Keratinocyte (primary cell): ENCODE results near the gene GRIK2. TPM values are rescaled to one million over a fixed set of nuclear protein-coding genes. Genes with fewer than 3 reads are reported as not detected.

Experiments used
- DNase-seq: peaks from one replicate; pipeline ENCODE4 v3.0.0-alpha.2; 2011; ENCODE audit warnings: low read depth, missing footprints, low spot score
- FAIRE-seq: peaks from 2 replicates; lab custom pipeline; 2011; peaks lifted over from hg19 to GRCh38; lab: Jason Lieb, UNC
- H2AFZ ChIP-seq: 2 replicates; pipeline ENCODE4 v1.6.0; 2012; ENCODE audit warnings: low read length, control low read depth, inconsistent platforms; ENCODE audit not compliant: control insufficient read depth
- H3K27ac ChIP-seq: 2 replicates; pipeline ENCODE4 v1.5.1; 2011; ENCODE audit warnings: low read length; ENCODE audit not compliant: control insufficient read depth, insufficient read depth
- H3K27me3 ChIP-seq: 3 replicates; pipeline ENCODE4 v1.6.0; 2011; ENCODE audit warnings: low read length; ENCODE audit not compliant: control insufficient read depth, insufficient read depth; ENCODE audit errors: extremely low read depth
- H3K36me3 ChIP-seq, 2 experiments: 2 replicates in 1 of 2; 3 replicates in 1 of 2; pipeline ENCODE4 v1.5.1; 2011; ENCODE audit warnings: low read length in 2 of 2, mild to moderate bottlenecking in 1 of 2; ENCODE audit not compliant: control insufficient read depth in 2 of 2, insufficient read depth in 2 of 2; ENCODE audit errors: extremely low read depth in 1 of 2
- H3K4me1 ChIP-seq: 3 replicates; pipeline ENCODE4 v1.5.1; 2011; ENCODE audit warnings: low read length; ENCODE audit not compliant: control insufficient read depth, insufficient read depth; ENCODE audit errors: extremely low read depth
- H3K4me2 ChIP-seq: 3 replicates; pipeline ENCODE4 v1.6.0; 2011; ENCODE audit warnings: low read depth, low read length; ENCODE audit not compliant: control insufficient read depth, insufficient read depth; ENCODE audit errors: extremely low read depth
- H3K4me3 ChIP-seq, 3 experiments: fragments of 200-600 bp in 1 of 3; sonication (generic) in 1 of 3; 2 replicates in 2 of 3; 3 replicates in 1 of 3; pipeline ENCODE4 v1.5.1; 2011 to 2016; ENCODE audit warnings: low read length in 3 of 3, mild to moderate bottlenecking in 3 of 3, control low read depth in 2 of 3, inconsistent platforms in 1 of 3, low read depth in 1 of 3, mixed read lengths in 1 of 3, mixed run types in 1 of 3, moderate library complexity in 1 of 3; ENCODE audit not compliant: control insufficient read depth in 2 of 3, insufficient read depth in 2 of 3; ENCODE audit errors: extremely low read depth in 1 of 3
- H3K79me2 ChIP-seq: 2 replicates; pipeline ENCODE4 v1.6.0; 2012; ENCODE audit warnings: low read length; ENCODE audit not compliant: control insufficient read depth, insufficient read depth
- H3K9ac ChIP-seq: 3 replicates; pipeline ENCODE4 v1.6.0; 2011; ENCODE audit warnings: low read length; ENCODE audit not compliant: control insufficient read depth, insufficient read depth; ENCODE audit errors: extremely low read depth
- H3K9me1 ChIP-seq: 3 replicates; pipeline ENCODE4 v1.6.0; 2011; ENCODE audit warnings: low read length; ENCODE audit not compliant: control insufficient read depth, insufficient read depth; ENCODE audit errors: extremely low read depth
- H3K9me3 ChIP-seq: 2 replicates; pipeline ENCODE4 v1.5.1; 2012; ENCODE audit warnings: low read depth, low read length; ENCODE audit not compliant: control insufficient read depth
- H4K20me1 ChIP-seq: 3 replicates; pipeline ENCODE4 v1.6.0; 2011; ENCODE audit warnings: low read length; ENCODE audit not compliant: control insufficient read depth, insufficient read depth; ENCODE audit errors: extremely low read depth
- EZH2 ChIP-seq: IDR thresholded peaks from one replicate; pipeline ENCODE4 v1.6.1; 2012; ENCODE audit warnings: inconsistent platforms, mild to moderate bottlenecking, low read length, moderate library complexity
- dilution Hi-C: fragments of 300-500 bp; cut with MboI; formaldehyde crosslinking; loops from one replicate; pipeline ENCODE4 v1.7.0; 2020; ENCODE audit warnings: low sequenced_read_pairs; ENCODE audit not compliant: extremely low pct_ligation_motif_present
- polyA plus RNA-seq, 5 experiments: library from polyadenylated mRNA; depleted of rRNA in 3 of 5; stranded (reverse) in 3 of 5; stranded (forward) in 1 of 5; unstranded in 1 of 5; fragments of >200 nt; gene quantifications; 1 replicate in 1 of 5; 2 replicates in 3 of 5; 3 replicates in 1 of 5; pipeline versions ENCODE4 v1.2.1 to v1.2.3, GENCODE V29; 2011 to 2012; ENCODE audit warnings: missing spikeins in 2 of 5, low read depth in 1 of 5, low replicate concordance in 1 of 5
- TF ChIP-seq, protein P1 (sequence below), 3 experiments: IDR thresholded peaks in 1 of 3; conservative IDR thresholded peaks in 1 of 3; optimal IDR thresholded peaks in 1 of 3; 2 replicates in 2 of 3; 3 replicates in 1 of 3; pipeline versions ENCODE3 to v1.5.1; 2011; ENCODE audit warnings: low read length in 3 of 3, mild to moderate bottlenecking in 3 of 3, moderate library complexity in 2 of 3, control low read depth in 1 of 3, inconsistent platforms in 1 of 3; ENCODE audit not compliant: insufficient read depth in 2 of 3; ENCODE audit errors: extremely low read depth in 1 of 3

GRIK2 gene
- polyA plus RNA-seq, 1 donor (not counting 4 experiments of a cell fraction or from before 2014, with no cell fraction given), result 0.01 TPM

DNA sequence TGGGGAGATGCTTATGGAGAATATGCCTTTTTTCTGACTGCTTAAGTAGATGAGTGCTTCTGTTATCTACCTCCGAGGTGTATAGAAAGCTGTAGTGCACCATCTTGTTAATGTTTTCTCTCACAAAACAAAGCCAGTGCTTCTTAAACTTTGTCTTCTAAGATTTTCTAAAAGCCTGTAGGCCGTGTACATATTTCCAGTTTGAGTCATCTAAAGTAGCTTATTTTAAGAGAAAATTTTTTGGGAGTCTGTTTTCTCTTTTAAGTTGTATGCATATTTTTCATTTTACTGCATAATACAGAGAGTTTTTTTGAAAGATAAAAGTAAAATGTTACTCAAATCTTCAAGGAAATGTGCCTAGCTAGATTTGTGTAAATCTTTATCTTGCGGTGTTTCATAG, 151.7 kb downstream of the GRIK2 start:
- H3K79me2 ChIP-seq, result no peaks in the 10 kb centered on the region
- H3K4me1 ChIP-seq, result peaks cover 10% of the 10 kb centered on the region
- no peaks in the 10 kb centered on the region for H3K9me3 ChIP-seq
- no peak overlapping the region for H3K4me2 ChIP-seq
- no peak overlapping the region for H2AFZ ChIP-seq
- TF ChIP-seq, protein P1, sequence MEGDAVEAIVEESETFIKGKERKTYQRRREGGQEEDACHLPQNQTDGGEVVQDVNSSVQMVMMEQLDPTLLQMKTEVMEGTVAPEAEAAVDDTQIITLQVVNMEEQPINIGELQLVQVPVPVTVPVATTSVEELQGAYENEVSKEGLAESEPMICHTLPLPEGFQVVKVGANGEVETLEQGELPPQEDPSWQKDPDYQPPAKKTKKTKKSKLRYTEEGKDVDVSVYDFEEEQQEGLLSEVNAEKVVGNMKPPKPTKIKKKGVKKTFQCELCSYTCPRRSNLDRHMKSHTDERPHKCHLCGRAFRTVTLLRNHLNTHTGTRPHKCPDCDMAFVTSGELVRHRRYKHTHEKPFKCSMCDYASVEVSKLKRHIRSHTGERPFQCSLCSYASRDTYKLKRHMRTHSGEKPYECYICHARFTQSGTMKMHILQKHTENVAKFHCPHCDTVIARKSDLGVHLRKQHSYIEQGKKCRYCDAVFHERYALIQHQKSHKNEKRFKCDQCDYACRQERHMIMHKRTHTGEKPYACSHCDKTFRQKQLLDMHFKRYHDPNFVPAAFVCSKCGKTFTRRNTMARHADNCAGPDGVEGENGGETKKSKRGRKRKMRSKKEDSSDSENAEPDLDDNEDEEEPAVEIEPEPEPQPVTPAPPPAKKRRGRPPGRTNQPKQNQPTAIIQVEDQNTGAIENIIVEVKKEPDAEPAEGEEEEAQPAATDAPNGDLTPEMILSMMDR (optimal IDR thresholded peaks at IDR 0.05 in 1 of 3, IDR thresholded peaks at IDR 0.05 in 1 of 3, conservative IDR thresholded peaks at IDR 0.05 in 1 of 3; ENCODE audit: extremely low read depth in 1 of 3, insufficient read depth in 2 of 3, low read length in 3 of 3), result no peak
- TF ChIP-seq EZH2, result no peak
- no peaks in the 10 kb centered on the region for H3K36me3 ChIP-seq
- dilution Hi-C loops, result no loop called here
- no peak overlapping the region for H3K4me3 ChIP-seq
- FAIRE-seq, result no peak
- no peaks in the 10 kb centered on the region for H3K27me3 ChIP-seq
- no peak for DNase-seq
- no peaks in the 10 kb centered on the region for H3K9me1 ChIP-seq
- no peaks in the 10 kb centered on the region for H4K20me1 ChIP-seq
- H3K9ac ChIP-seq, result no peak overlapping the region
- H3K27ac ChIP-seq, result no peak overlapping the region

DNA sequence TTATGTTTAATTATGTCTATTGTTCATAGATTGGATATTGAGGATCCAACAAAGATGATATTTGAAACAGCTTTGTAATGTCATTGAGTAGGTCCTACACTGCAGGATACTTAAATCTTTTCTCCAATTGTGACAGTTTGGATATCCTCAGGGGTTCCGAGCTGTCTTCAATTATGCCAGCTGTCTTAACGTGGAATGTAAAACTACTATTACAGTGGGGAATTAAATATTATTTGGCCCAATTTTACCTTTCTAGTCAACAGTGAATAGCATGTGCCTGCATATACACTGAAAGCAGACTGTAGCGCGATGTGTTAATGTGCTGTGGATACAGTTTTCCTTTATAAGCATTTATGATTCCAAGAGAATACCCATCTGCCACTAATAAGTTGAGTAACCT, 156.9 kb downstream of the GRIK2 start:
- Histone ChIP-seq H4K20me1 (no peaks in the 10 kb centered on the region), H3K36me3 (no peaks in the 10 kb centered on the region), H2AFZ (no peak overlapping the region), H3K27ac (no peak overlapping the region), H3K9me3 (no peaks in the 10 kb centered on the region), H3K79me2 (no peaks in the 10 kb centered on the region), H3K4me2 (no peak overlapping the region), H3K9ac (no peak overlapping the region), H3K4me3 (no peak overlapping the region), H3K27me3 (no peaks in the 10 kb centered on the region), H3K4me1 (no peaks in the 10 kb centered on the region), H3K9me1 (no peaks in the 10 kb centered on the region)
- DNase-seq (no peak), FAIRE-seq (no peak)
- no peak for TF ChIP-seq EZH2
- TF ChIP-seq, protein P1 (optimal IDR thresholded peaks at IDR 0.05 in 1 of 3, IDR thresholded peaks at IDR 0.05 in 1 of 3, conservative IDR thresholded peaks at IDR 0.05 in 1 of 3; ENCODE audit: extremely low read depth in 1 of 3, insufficient read depth in 2 of 3, low read length in 3 of 3), result no peak
- dilution Hi-C loops, result no loop called here
